IMR-90 (cell line): ENCODE measurements around the gene TMC1. TPM values are rescaled to one million over a fixed set of nuclear protein-coding genes. Genes with fewer than 3 reads are reported as not detected.

Experiments
- ATAC-seq: fragments of 200-7000 bp; cut with Tn5 transposase; 2 replicates; pipeline ENCODE4 v1.9.1; 2020; ENCODE audit warnings: low read depth, mild to moderate bottlenecking, moderate library complexity
- BruUV-seq: library from RNA; stranded (reverse); fragments of 400-500 nt; replicated peaks from 2 replicates; lab custom pipeline; 2021; lab: Mats Ljungman, UMichigan
- CTCF ChIA-PET: fragments of 300-600 bp; formaldehyde crosslinking; extraction: SDS; loops from one replicate; lab custom pipeline; 2021; ENCODE audit warnings: antibody characterized with exemption; lab: Yijun Ruan, JAX
- POLR2A ChIA-PET: fragments of 300-600 bp; sonication (Branson Sonifier 250); formaldehyde crosslinking; loops from one replicate; lab custom pipeline; 2022; ENCODE audit warnings: antibody characterized with exemption; ENCODE audit not compliant: unreplicated experiment; lab: Charles Lee
- DNase-seq: peaks from one replicate; pipeline ENCODE4 v3.0.0; 2013
- H2AFZ ChIP-seq: replicated peaks from 2 replicates; pipeline ENCODE3; 2013; ENCODE audit warnings: low read length, mild to moderate bottlenecking; ENCODE audit not compliant: poor library complexity
- H2AK5ac ChIP-seq: 2 replicates; pipeline ENCODE4 v1.6.1; 2013; ENCODE audit warnings: low read depth, low read length, inconsistent platforms
- H2AK9ac ChIP-seq: replicated peaks from 2 replicates; pipeline ENCODE3; 2013; ENCODE audit warnings: mild to moderate bottlenecking, low read depth, low read length, moderate library complexity; ENCODE audit not compliant: poor library complexity
- H2BK120ac ChIP-seq: 2 replicates; pipeline ENCODE4 v1.6.1; 2013; ENCODE audit warnings: low read depth, low read length, inconsistent platforms
- H2BK15ac ChIP-seq: 3 replicates; pipeline ENCODE4 v1.6.1; 2013; ENCODE audit warnings: low read depth, low read length, inconsistent platforms
- H2BK20ac ChIP-seq: 2 replicates; pipeline ENCODE4 v1.6.1; 2013; ENCODE audit warnings: low read depth, mild to moderate bottlenecking, inconsistent platforms, low read length, moderate library complexity
- H2BK5ac ChIP-seq: 2 replicates; pipeline ENCODE4 v1.6.1; 2013; ENCODE audit warnings: mild to moderate bottlenecking, low read depth, low read length, inconsistent platforms; ENCODE audit not compliant: poor library complexity, severe bottlenecking
- H3K14ac ChIP-seq: replicated peaks from 2 replicates; pipeline ENCODE4 v1.6.1; 2013; ENCODE audit warnings: low read depth, low read length, inconsistent platforms
- H3K18ac ChIP-seq: 2 replicates; pipeline ENCODE4 v1.6.1; 2013; ENCODE audit warnings: low read depth, low read length, control low read depth
- H3K23ac ChIP-seq: 2 replicates; pipeline ENCODE4 v1.6.1; 2013; ENCODE audit warnings: low read depth, low read length, inconsistent platforms
- H3K27ac ChIP-seq: 2 replicates; pipeline ENCODE4 v1.5.1; 2013; ENCODE audit warnings: mild to moderate bottlenecking, control low read depth, low read length; ENCODE audit not compliant: insufficient read depth
- H3K27me3 ChIP-seq: 2 replicates; pipeline ENCODE4 v1.6.1; 2013; ENCODE audit warnings: low read length; ENCODE audit not compliant: control insufficient read depth, insufficient read depth
- H3K36me3 ChIP-seq: 2 replicates; pipeline ENCODE4 v1.6.1; 2013; ENCODE audit warnings: low read length, mixed read lengths; ENCODE audit not compliant: control insufficient read depth, insufficient read depth
- H3K4ac ChIP-seq: 2 replicates; pipeline ENCODE4 v1.6.1; 2013; ENCODE audit warnings: low read depth, low read length, inconsistent platforms
- H3K4me1 ChIP-seq: 2 replicates; pipeline ENCODE4 v1.6.1; 2013; ENCODE audit warnings: low read length, mixed read lengths; ENCODE audit not compliant: control insufficient read depth, insufficient read depth
- H3K4me2 ChIP-seq: 2 replicates; pipeline ENCODE4 v1.6.1; 2013; ENCODE audit warnings: low read depth, mild to moderate bottlenecking, control low read depth, low read length, moderate library complexity
- H3K4me3 ChIP-seq: 2 replicates; pipeline ENCODE4 v1.5.1; 2013; ENCODE audit warnings: low read depth, mild to moderate bottlenecking, control low read depth, low read length, moderate library complexity; ENCODE audit not compliant: insufficient read depth
- H3K56ac ChIP-seq: 2 replicates; pipeline ENCODE4 v1.6.1; 2013; ENCODE audit warnings: low read length, inconsistent platforms; ENCODE audit not compliant: insufficient read depth; ENCODE audit errors: extremely low read depth
- H3K79me1 ChIP-seq, 2 experiments: 2 replicates each; pipeline ENCODE4 v1.6.1; 2013; ENCODE audit warnings: low read length in 2 of 2, inconsistent platforms in 1 of 2, low read depth in 1 of 2
- H3K9ac ChIP-seq: 2 replicates; pipeline ENCODE4 v1.6.1; 2013; ENCODE audit warnings: low read depth, low read length, control low read depth
- H3K9me1 ChIP-seq: 2 replicates; pipeline ENCODE4 v1.6.1; 2013; ENCODE audit warnings: low read length, inconsistent platforms; ENCODE audit not compliant: insufficient read depth
- H3K9me3 ChIP-seq: 2 replicates; pipeline ENCODE4 v1.6.1; 2013; ENCODE audit warnings: low read length; ENCODE audit not compliant: control insufficient read depth, insufficient read depth
- H4K20me1 ChIP-seq: 2 replicates; pipeline ENCODE4 v1.6.1; 2013; ENCODE audit warnings: low read length, inconsistent platforms; ENCODE audit not compliant: insufficient read depth
- H4K5ac ChIP-seq: 2 replicates; pipeline ENCODE4 v1.6.1; 2013; ENCODE audit warnings: mild to moderate bottlenecking, low read depth, low read length, control low read depth
- H4K8ac ChIP-seq, 2 experiments: 2 replicates each; pipeline ENCODE4 v1.6.1; 2013; ENCODE audit warnings: low read depth in 2 of 2, low read length in 2 of 2, control low read depth in 1 of 2, inconsistent platforms in 1 of 2
- H4K91ac ChIP-seq: 2 replicates; pipeline ENCODE4 v1.6.1; 2013; ENCODE audit warnings: low read depth, low read length, inconsistent platforms; ENCODE audit not compliant: insufficient read depth
- USF2 ChIP-seq: fragments of 150-350 bp; IDR thresholded peaks from 2 replicates; pipeline ENCODE4 v1.6.1; 2017; ENCODE audit warnings: mild to moderate bottlenecking, antibody characterized with exemption, low read length, low read depth
- WGBS, 2 experiments: methylation state at CpG; one replicate each; pipeline versions ENCODE4 v1.1.5 to v1.1.7; 2013; ENCODE audit warnings: missing lambda C conversion rate in 2 of 2; ENCODE audit not compliant: insufficient read length in 1 of 2; ENCODE audit errors: extremely low coverage in 2 of 2; 5-methylcytosine and 5-hydroxymethylcytosine counted together
- dilution Hi-C: fragments of 300-500 bp; cut with HindIII; formaldehyde crosslinking; loops from one replicate; pipeline ENCODE4 v1.14.3; 2018; ENCODE audit warnings: low sequenced_read_pairs; ENCODE audit not compliant: unreplicated experiment
- in situ Hi-C: fragments of 300-500 bp; cut with MboI; formaldehyde crosslinking; loops from 3 replicates; pipeline ENCODE4 v1.14.3; 2019; ENCODE audit warnings: low sequenced_read_pairs, inconsistent platforms, mixed read lengths
- intact Hi-C: fragments of 100-400 bp; cut with micrococcal nuclease; formaldehyde crosslinking; loops from 2 replicates; pipeline ENCODE4 v1.10.0; 2022
- polyA plus RNA-seq, 3 experiments: library from polyadenylated mRNA; depleted of rRNA; stranded (reverse); fragments of >200 nt; gene quantifications; 2 replicates each; pipeline ENCODE4 v1.2.3, GENCODE V29; 2012; ENCODE audit warnings: low replicate concordance in 1 of 3
- total RNA-seq: library from RNA; depleted of rRNA; stranded (reverse); fragments of >200 nt; gene quantifications from 2 replicates; pipeline ENCODE4 v1.2.3, GENCODE V29; 2012

TMC1 gene
- total and polyA plus RNA-seq, 2 of the 4 experiments (the other 2 are of a cell fraction) = not detected

- no peaks in the 10 kb centered on the region for H3K79me1 ChIP-seq
- POLR2A ChIA-PET = interaction anchor here (1.1 kb wide), 2 partner anchors 175 to 177 kb away, joined by 5 to 10 read pairs; partner anchors contain the start of gene ZFAND5
- peak overlapping the region; percentile 46; the same call in 1 of the 2 replicates for H3K4ac ChIP-seq
- no peak for TF ChIP-seq USF2
- CTCF ChIA-PET = no interaction called here
- H3K14ac ChIP-seq = peak overlapping the region; percentile 16; the same call in 1 of the 2 replicates
- dilution Hi-C loops (no loop called here), in situ Hi-C loops (no loop called here), intact Hi-C loops (no loop called here)
- no peak overlapping the region for H3K23ac ChIP-seq
- 0 out of 2 replicates have a peak, but pooled peaks cover 2% of the 10 kb centered on the region for H3K9me3 ChIP-seq
- no peak overlapping the region for H3K27ac ChIP-seq
- peak overlapping the region; percentile 61 for H2AFZ ChIP-seq
- H3K36me3 ChIP-seq = no peaks in the 10 kb centered on the region
- H3K18ac ChIP-seq = peak overlapping the region; percentile 47
- H3K4me2 ChIP-seq = no peak overlapping the region
- peaks cover 5% of the 10 kb centered on the region for H3K9me1 ChIP-seq
- 96% methylated on average over 4 of the region's 6 CpGs; no CpG with 5 or more reads in 1 of the 2 experiments for WGBS, 2 experiments
- no peak overlapping the region for H3K4me3 ChIP-seq
- peak overlapping the region; percentile 21; the same call in 1 of the 2 replicates for H2BK20ac ChIP-seq
- DNase-seq = no peak
- no peaks in the 10 kb centered on the region for H3K27me3 ChIP-seq
- H4K91ac ChIP-seq = peak overlapping the region; percentile 49; the same call in 1 of the 2 replicates
- 0 out of 4 replicates have a peak overlapping the region, but pooled peaks of 1 of the 2 experiments have one; percentile 12 for H4K8ac ChIP-seq
- ATAC-seq = no peak
- H4K20me1 ChIP-seq = no peaks in the 10 kb centered on the region
- H2AK9ac ChIP-seq = no peak overlapping the region
- no peak overlapping the region for H2BK15ac ChIP-seq
- H2AK5ac ChIP-seq = peak overlapping the region; percentile 80; the same call in 1 of the 2 replicates
- no TSS peak for BruUV-seq
- no peaks in the 10 kb centered on the region; the same call in 1 of the 2 replicates for H3K4me1 ChIP-seq
- H4K5ac ChIP-seq = peak overlapping the region; percentile 36; the same call in 1 of the 2 replicates
- no peak overlapping the region for H3K9ac ChIP-seq
- H3K56ac ChIP-seq = no peak overlapping the region
- no peak overlapping the region for H2BK5ac ChIP-seq
- peak overlapping the region; percentile 72 for H2BK120ac ChIP-seq
Measured at GRCh38 chr9:72539824-72540347, 18.5 kb downstream of the TMC1 start.
